GM12874 (cell line): ENCODE data around the gene RARS1.

Source experiments
- TF ChIP-seq, protein P1 (sequence below): IDR thresholded peaks from 2 replicates; pipeline ENCODE4 v1.5.1; 2011; ENCODE audit warnings: low read depth, mild to moderate bottlenecking, control low read depth, low read length, moderate library complexity; ENCODE audit not compliant: insufficient read depth

Gene RARS1

DNA sequence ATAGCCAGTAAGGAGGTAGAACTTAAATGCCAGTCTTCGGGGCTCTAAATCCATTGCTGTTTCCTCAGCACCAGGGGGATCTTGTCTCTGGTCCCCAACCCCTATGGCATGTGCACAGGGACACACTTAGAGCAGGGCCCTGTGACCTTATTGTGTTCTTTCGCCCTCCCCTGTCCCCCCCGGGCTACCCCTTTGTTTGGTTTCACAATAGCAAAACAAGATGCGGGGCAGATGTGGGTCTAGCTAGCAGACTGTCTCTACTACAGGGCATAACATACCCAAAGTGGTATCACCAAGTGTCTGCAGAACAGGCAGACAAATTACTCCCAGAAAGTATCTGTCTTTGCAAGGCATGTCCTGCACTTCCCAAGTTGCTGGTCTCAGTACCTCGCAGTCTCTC is 44.9 kb downstream of the RARS1 start:
- TF ChIP-seq, protein P1, sequence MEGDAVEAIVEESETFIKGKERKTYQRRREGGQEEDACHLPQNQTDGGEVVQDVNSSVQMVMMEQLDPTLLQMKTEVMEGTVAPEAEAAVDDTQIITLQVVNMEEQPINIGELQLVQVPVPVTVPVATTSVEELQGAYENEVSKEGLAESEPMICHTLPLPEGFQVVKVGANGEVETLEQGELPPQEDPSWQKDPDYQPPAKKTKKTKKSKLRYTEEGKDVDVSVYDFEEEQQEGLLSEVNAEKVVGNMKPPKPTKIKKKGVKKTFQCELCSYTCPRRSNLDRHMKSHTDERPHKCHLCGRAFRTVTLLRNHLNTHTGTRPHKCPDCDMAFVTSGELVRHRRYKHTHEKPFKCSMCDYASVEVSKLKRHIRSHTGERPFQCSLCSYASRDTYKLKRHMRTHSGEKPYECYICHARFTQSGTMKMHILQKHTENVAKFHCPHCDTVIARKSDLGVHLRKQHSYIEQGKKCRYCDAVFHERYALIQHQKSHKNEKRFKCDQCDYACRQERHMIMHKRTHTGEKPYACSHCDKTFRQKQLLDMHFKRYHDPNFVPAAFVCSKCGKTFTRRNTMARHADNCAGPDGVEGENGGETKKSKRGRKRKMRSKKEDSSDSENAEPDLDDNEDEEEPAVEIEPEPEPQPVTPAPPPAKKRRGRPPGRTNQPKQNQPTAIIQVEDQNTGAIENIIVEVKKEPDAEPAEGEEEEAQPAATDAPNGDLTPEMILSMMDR = no peak

DNA sequence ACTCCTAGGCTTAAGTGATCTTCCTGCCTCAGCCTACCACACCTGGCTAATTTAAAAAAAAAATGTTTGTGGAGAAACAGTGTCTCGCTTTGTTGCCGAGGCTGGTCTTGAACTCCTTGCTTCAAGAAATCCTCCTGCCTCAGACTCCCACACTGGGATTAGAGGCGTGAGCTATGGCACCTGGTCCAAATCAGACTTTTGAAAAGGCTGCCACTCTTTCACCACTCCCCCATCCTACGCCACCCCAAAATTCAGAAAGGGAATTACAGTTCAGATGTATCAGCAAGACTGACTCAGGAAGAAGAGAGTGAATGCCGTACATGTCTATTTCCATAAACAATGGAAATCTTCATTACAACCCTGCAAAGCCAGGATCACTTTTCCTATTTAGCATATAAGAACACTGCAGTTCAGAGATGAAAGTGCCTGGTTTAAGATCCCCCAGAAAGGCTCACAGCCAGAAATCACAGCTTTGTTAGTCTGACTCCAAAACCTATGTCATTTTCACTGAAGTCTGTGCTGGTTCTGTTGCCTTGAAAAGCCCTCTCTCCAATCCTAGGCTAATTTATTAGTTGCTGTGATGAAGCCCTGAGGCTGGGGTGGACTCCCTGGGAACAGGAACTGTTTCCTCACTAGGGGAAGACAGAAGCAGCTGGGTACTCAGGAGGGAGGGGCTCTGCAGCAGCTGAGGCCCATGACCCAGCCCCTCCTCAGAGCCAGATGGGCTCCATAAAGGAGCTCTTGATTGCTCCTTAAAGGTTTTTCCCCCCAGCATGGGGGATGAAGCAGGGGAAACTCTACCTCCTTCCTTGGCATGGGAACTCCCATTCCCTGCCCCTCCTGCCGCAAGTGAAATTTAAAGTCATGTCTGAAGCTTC is 46.0 kb downstream of the RARS1 start:
- TF ChIP-seq, protein P1 = no peak

DNA sequence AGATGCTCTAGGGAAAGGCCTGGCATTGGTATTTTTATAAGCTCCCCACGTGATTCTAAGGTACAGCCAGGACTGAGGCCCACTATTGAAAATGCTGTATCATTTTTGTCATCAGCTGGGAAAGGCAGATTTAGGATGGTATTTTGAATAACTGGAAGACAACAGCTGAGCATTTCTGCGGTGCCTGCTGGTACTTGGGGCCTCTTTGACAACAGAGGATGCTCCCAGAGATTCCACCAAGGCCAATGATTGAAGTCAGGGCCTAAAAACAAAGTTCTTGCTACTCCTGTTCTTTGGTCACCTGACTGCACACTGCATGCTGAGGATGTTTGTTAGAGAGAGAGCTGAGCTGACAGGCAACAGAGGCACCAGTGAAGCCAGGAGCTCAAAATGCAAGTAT is 50.9 kb downstream of the RARS1 start:
- TF ChIP-seq, protein P1 = no peak

DNA sequence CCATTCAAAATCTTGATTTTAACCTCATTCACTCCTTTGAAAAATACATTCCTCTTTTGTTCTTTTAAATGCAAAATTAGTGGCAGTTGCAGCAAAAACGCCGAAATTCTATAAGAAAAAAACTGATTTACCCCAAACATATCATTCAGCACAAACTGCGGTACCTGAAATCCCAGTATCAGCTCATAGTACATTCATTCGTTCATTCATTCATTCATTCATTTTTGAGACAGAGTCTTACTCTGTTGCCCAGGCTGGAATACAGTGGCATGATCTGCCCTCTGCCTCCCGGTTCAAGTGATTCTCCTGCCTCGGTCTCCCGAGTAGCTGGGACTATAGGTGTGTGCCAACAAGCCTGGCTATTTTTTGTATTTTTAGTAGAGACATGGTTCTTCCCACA is 63.3 kb downstream of the RARS1 start:
- TF ChIP-seq, protein P1 = no peak

DNA sequence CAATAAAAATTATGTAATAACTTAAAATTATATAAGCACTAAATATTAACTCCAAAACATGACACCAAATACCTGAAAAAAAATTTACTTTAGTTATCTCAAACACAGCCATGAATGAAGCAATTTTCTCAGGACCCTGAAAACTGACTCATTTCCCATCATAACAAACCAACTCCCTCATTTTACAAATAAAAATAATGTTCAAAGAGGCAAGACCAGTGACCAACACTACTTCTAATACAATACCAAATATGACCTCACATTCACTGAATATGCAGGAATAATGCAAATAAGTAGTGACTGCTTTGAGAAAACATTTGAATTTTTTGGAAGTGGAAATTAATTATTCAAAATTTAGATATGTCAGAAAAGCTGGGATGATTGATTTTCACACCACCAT is 64.4 kb downstream of the RARS1 start:
- TF ChIP-seq, protein P1 = no peak

DNA sequence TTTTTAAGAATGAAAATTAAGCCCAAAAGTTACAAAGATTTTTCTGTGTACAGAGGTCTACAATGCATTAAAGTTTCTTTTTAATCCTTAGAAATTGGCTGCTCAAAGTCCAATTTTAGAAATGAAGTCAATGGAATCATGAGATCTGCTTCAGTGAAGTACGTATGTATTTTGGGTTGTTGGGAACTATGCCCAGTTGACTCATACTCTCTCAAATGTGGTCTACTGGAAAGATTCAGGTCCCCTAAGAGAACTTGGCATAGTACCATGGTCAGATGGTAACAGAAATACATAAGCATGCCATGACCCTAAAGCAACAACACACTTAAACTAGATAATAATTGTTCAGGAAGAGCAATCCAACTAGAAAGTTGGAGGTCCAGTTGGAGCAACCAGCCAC is 65.9 kb downstream of the RARS1 start:
- TF ChIP-seq, protein P1 = no peak

DNA sequence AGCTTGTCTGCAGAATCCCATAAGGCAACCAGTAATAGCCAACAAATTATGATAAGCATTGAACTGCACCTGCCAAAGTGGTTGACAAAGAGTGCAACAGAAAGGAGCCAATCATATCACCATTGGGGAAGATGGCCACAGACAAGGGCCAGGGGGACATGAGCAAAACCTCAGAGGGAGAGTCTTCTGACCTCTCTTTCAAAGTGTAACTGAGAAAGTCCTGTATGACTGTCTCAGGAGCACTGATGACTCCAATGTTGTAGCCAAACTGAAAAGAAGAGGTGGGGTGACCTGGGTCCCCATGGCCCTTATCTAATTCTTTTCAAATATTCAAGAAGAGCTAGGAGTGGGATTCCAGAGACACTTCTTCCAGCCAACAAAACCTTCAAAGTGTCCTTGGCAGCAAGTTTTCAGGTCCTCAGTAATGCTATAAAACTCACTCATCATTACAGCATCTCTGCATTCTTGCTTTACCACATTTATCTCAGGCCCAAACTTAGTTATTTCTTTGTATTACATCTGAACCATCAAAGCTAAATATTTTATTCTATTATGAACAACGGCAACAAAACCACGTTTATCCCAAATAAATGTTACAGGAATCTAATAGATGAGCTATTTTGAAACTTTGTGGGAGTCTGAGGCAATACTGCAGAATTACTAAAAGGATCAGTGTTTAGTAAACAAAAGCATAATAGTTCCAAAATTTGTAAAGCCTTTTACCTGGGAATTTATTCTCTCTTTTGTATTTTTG is 67.3 kb downstream of the RARS1 start:
- TF ChIP-seq, protein P1 = no peak
